ENCODE data around the gene ZNF438.

DNA sequence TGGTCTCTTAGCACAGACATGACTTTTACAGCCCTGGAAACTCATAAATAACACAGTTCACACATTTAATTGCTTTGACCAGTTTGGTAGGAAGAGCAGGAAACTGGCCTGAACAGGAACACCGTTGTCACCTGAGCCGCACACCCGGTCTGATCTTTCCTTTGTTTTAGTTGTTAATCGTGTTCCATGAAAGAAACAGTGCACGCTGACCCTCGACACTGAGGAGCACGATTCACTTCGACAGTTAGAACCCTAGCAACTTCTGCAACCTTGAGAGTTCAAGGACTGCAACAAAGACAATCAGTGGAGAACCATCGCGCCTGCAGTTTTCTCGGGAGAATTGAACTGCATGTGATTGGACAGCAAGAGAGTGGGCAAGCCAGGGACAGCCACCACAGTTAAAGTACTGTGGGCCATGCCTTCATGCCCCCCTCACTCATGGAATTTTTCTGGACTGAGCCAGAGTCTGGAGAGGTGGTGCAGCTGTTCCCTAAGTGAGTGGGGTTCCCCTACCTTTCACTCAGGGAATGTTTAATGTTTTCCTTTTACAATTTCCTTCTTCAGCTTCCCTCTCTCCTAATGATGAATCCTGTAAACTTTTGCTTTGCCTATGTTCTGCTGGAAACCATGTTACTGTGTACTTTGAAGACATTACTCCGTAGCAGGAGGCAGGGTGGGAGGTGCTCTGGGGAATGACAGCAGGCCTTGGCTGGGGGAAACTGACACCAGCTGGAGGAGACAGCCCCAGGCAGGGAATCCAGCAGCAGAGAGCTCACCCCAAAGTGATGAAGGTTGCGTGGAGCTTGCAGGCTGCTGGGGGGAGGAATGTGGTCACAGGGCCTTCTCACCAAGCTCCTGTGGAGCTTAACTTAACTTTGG is 198.7 kb downstream of the ZNF438 start:
- no peak for TF ChIP-seq GATA2 (IDR thresholded peaks at IDR 0.05; ENCODE audit: low read depth, low read length)
- TF ChIP-seq GATA3 (IDR thresholded peaks at IDR 0.05; ENCODE audit: low read depth, low read length): no peak

Data from SH-SY5Y (cell line).